ENCODE data around the gene PPP1R12A. TPM values are rescaled to one million over a fixed set of nuclear protein-coding genes. Genes with fewer than 3 reads are reported as not detected.
A peak's percentile ranks its signal among the peaks of the same experiment; 100 is the strongest.
"Not testable (repeated sequence)": the region's sequence is repeated elsewhere in the genome, so short reads cannot be mapped to it uniquely, and the experiment has no call there.

The PPP1R12A gene
- total RNA-seq, 2 experiments from 2014 or later: 72.2 to 134 TPM

DNA sequence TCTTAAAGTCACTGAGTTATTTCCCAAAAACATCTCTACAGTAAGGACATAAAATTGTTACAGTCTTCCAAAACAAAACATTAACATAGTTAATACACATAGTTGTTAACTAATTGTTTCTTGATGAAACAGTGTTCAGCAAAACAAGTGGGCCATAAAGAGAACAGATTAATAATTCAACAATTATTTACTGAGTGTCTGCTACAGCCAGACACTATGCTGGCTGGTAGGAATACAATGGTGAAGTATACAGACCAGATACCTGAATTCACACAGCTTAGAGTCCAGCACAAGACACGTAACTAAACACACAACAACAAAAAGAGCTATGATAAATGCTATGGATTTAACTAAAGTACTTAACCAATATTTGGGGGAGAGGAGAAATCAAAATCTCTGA is 47.0 kb downstream of the PPP1R12A start:
- intact Hi-C loops (cut with DNase I, micrococcal nuclease): loop anchor here (1.0 to 10.0 kb wide), 5 partner anchors 39 to 387 kb away; partner anchors contain the start of gene PPP1R12A (in 2 of the 2)
- POLR2A ChIA-PET: no interaction called here
- CTCF ChIA-PET: interaction anchor here (0.5 to 1.4 kb wide), 9 partner anchors 9 to 172 kb away, joined by 3 to 8 read pairs (median 3); partner anchors contain the start of gene PPP1R12A
- DNase-seq (no peak), ATAC-seq (no peak)
- H3K4me3 Mint-ChIP-seq: no peak overlapping the region
- peaks cover 60% of the 10 kb centered on the region for H3K4me1 Mint-ChIP-seq
- H3K36me3 Mint-ChIP-seq (ENCODE audit: low read depth): peaks cover 6% of the 10 kb centered on the region
- H3K27me3 Mint-ChIP-seq: no peaks in the 10 kb centered on the region
- peaks cover 2% of the 10 kb centered on the region for H3K9me3 Mint-ChIP-seq (ENCODE audit: low read depth)
- no peak overlapping the region for H3K27ac Mint-ChIP-seq

DNA sequence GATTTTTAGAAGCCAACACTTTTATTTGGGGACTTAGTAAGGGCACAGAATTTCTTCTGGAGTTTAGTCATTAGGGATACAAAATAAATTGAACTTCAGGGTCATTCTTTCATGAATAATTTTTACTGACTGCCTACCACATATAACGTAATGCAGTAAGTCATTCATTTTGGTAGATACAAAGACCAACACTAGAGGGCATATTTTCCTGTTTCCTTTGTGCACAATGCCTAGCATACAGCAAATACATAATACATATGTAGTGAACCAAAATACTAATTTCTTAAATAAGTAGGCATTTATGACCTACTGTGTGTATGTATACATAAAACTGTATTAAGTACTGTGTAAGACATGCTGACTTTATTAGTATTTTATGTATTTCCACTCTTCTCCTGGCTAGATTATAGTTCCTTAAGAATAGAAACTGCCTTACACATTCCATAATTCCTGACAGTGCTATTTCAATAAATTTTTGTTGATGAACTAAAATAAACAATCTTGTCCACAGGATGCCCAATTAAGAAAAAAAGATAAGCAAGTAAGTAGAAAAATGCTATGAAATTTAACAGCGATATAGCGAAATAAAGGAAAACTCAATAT is 47.9 kb downstream of the PPP1R12A start:
- H3K27me3 Mint-ChIP-seq: no peaks in the 10 kb centered on the region
- H3K9me3 Mint-ChIP-seq (ENCODE audit: low read depth): peaks cover 2% of the 10 kb centered on the region
- POLR2A ChIA-PET: no interaction called here
- DNase-seq (no peak), ATAC-seq (peak; percentile 82)
- peaks cover 9% of the 10 kb centered on the region for H3K36me3 Mint-ChIP-seq (ENCODE audit: low read depth)
- intact Hi-C loops (cut with DNase I, micrococcal nuclease): loop anchor here (1.0 to 10.0 kb wide), 5 partner anchors 40 to 388 kb away; partner anchors contain the start of gene PPP1R12A (in 2 of the 2)
- CTCF ChIA-PET: interaction anchor here (0.7 to 1.8 kb wide), 5 partner anchors 8 to 100 kb away, joined by 3 to 6 read pairs (median 3); no protein-coding TSS in a partner anchor
- no peak overlapping the region for H3K27ac Mint-ChIP-seq
- H3K4me3 Mint-ChIP-seq: no peak overlapping the region
- H3K4me1 Mint-ChIP-seq: peaks cover 66% of the 10 kb centered on the region

- Mint-ChIP-seq H3K9me3 (ENCODE audit: low read depth) (no peaks in the 10 kb centered on the region), H3K27me3 (no peaks in the 10 kb centered on the region), H3K27ac (no peak overlapping the region), H3K4me1 (peaks cover 71% of the 10 kb centered on the region), H3K36me3 (ENCODE audit: low read depth) (peaks cover 4% of the 10 kb centered on the region), H3K4me3 (no peak overlapping the region)
- intact Hi-C loops (cut with DNase I, micrococcal nuclease): loop anchor here (2.0 to 10.0 kb wide), 4 partner anchors 41 to 389 kb away; partner anchors contain the start of gene PPP1R12A (in 2 of the 2)
- ChIA-PET POLR2A (no interaction called here), CTCF (interaction anchor here (0.7 to 1.8 kb wide), 5 partner anchors 9 to 99 kb away, joined by 3 to 6 read pairs (median 3); no protein-coding TSS in a partner anchor)
- DNase-seq (no peak), ATAC-seq (no peak)
Observed at GRCh38 chr12:79885911-79886490, 48.9 kb downstream of the PPP1R12A start.

DNA sequence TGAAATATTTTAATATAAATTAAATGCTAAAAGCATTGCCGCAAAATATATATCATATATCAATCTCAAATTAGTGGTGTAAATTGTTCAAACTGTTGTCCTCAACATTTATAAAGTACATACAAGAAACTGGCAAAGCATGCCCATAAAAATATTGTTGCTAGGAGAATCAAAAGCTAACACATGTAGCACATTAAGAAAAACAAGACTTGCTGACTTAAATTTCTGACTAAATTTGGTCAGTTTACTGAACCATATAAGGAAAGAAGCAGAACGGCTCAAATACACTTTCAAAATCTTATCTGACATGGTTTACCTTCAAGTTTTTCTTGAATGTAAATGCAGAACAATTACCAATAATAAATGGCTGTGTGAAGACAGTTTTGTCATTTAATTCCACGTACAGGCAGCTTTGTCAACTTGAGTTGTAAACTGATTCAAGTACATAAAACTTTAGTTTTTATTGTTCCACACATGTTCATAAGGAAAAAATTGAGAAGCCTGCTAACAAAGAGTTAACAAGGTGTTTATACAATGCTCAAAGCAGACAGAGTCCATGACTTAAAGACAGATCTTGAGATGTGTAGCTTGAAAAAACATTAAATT is 50.4 kb downstream of the PPP1R12A start:
- DNase-seq (no peak), ATAC-seq (no peak)
- ChIA-PET CTCF (interaction anchor here (0.8 kb wide), 1 partner anchor 48 kb away, joined by 3 read pairs; no protein-coding TSS in a partner anchor), POLR2A (no interaction called here)
- Mint-ChIP-seq H3K27me3 (no peaks in the 10 kb centered on the region), H3K36me3 (ENCODE audit: low read depth) (peaks cover 4% of the 10 kb centered on the region), H3K4me1 (peaks cover 68% of the 10 kb centered on the region), H3K9me3 (ENCODE audit: low read depth) (no peaks in the 10 kb centered on the region), H3K27ac (no peak overlapping the region), H3K4me3 (no peak overlapping the region)
- intact Hi-C loops (cut with DNase I, micrococcal nuclease): loop anchor here in 1 of 2 experiments (10.0 kb wide), 1 partner anchor 390 kb away; no protein-coding TSS in a partner anchor

DNA sequence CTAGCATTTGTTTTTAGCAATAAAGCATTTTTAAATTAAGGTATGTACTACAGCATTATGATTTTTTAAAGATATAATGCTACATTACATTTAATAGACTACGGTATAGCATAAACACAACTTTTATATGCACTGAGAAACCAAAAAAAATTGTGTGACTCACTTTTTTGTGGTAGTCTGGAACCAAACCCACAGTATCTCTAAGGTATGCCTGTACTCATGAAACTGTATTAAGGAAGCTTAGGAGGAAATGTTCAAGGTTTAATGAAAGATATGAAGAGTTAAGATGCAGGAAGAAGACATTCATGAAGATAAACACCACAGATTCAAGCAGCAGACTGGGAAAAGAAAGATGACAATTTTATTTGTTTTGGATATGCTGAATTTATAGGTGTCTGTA is 51.7 kb downstream of the PPP1R12A start:
- ATAC-seq (peak; percentile 59), DNase-seq (no peak)
- Mint-ChIP-seq H3K27me3 (no peaks in the 10 kb centered on the region), H3K27ac (no peak overlapping the region), H3K4me1 (peaks cover 70% of the 10 kb centered on the region), H3K4me3 (no peak overlapping the region), H3K36me3 (ENCODE audit: low read depth) (peaks cover 16% of the 10 kb centered on the region), H3K9me3 (ENCODE audit: low read depth) (no peaks in the 10 kb centered on the region)
- POLR2A ChIA-PET: no interaction called here
- intact Hi-C loops (cut with DNase I, micrococcal nuclease): loop anchor here in 1 of 2 experiments (10.0 kb wide), 1 partner anchor 392 kb away; no protein-coding TSS in a partner anchor
- CTCF ChIA-PET: interaction anchor here (0.9 kb wide), 1 partner anchor 8 kb away, joined by 4 read pairs; no protein-coding TSS in a partner anchor

DNA sequence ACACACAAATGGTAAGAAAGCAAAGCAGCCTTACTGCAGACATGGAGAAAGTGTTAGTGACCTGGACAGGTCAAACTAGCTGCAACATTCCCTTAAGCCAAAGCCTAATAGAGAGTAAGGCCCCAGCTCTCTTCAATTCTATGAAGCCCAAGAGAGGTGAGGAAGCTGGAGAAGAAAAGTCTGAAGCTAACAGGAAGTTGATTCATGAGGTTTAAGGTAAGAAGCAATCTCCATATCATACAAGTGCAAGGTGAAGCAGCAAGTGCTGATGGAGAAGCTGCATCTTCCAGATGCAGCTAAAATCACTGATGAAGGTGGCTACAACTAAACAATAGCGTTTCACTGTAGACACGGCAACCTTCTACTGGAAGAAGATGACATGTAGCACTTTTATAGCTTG is 53.5 kb downstream of the PPP1R12A start:
- H3K27ac Mint-ChIP-seq: no peak overlapping the region
- ATAC-seq (peak; percentile 44), DNase-seq (no peak)
- intact Hi-C loops (cut with DNase I, micrococcal nuclease): loop anchor here in 1 of 2 experiments (10.0 kb wide), 1 partner anchor 393 kb away; no protein-coding TSS in a partner anchor
- no peaks in the 10 kb centered on the region for H3K9me3 Mint-ChIP-seq (ENCODE audit: low read depth)
- CTCF ChIA-PET: no interaction called here
- no peaks in the 10 kb centered on the region for H3K27me3 Mint-ChIP-seq
- H3K4me1 Mint-ChIP-seq: peaks cover 66% of the 10 kb centered on the region
- no peak overlapping the region for H3K4me3 Mint-ChIP-seq
- POLR2A ChIA-PET: interaction anchor here (0.6 kb wide), 1 partner anchor 27 kb away, joined by 4 read pairs; no protein-coding TSS in a partner anchor
- peaks cover 22% of the 10 kb centered on the region for H3K36me3 Mint-ChIP-seq (ENCODE audit: low read depth)

GRCh38 chr12:79878506-79878905 is 56.4 kb downstream of the PPP1R12A start:
- CTCF ChIA-PET: interaction anchor here (0.6 kb wide), 1 partner anchor 140 kb away, joined by 4 read pairs; no protein-coding TSS in a partner anchor
- H3K27ac Mint-ChIP-seq; H3K4me3 Mint-ChIP-seq; H3K9me3 Mint-ChIP-seq (ENCODE audit: low read depth); POLR2A ChIA-PET; intact Hi-C loops (cut with DNase I, micrococcal nuclease); H3K27me3 Mint-ChIP-seq; ATAC-seq: not testable (repeated sequence)
- Mint-ChIP-seq H3K4me1 (peaks cover 65% of the 10 kb centered on the region), H3K36me3 (ENCODE audit: low read depth) (peaks cover 27% of the 10 kb centered on the region)
- DNase-seq: peak; percentile 7

DNA sequence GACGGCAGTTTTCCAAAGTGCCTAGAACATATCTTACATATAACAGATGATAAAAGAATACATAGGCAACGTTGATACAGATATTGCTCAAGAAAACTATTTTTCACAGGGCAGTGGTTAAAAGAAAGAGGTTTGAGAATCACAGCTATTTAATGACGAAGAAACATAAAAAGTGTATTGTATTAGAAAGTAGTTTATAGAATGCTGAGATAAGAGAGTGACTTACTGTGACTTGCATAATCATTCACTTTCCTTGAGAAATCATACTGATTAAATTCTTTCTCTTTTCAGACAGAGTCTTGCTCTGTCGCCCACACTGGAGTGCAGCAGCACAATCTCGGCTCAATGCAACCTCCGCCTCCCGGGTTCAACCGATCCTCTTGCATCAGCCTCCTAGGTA is 57.7 kb downstream of the PPP1R12A start:
- POLR2A ChIA-PET: no interaction called here
- no peak for ATAC-seq
- Mint-ChIP-seq H3K4me3 (no peak overlapping the region), H3K36me3 (ENCODE audit: low read depth) (peaks cover 32% of the 10 kb centered on the region), H3K9me3 (ENCODE audit: low read depth) (no peaks in the 10 kb centered on the region), H3K4me1 (peaks cover 58% of the 10 kb centered on the region), H3K27me3 (no peaks in the 10 kb centered on the region), H3K27ac (no peak overlapping the region)
- CTCF ChIA-PET: interaction anchor here (0.8 kb wide), 2 partner anchors 15 to 178 kb away, joined by 3 to 4 read pairs; no protein-coding TSS in a partner anchor
- intact Hi-C loops (cut with DNase I, micrococcal nuclease): no loop called here
- no peak for DNase-seq

DNA sequence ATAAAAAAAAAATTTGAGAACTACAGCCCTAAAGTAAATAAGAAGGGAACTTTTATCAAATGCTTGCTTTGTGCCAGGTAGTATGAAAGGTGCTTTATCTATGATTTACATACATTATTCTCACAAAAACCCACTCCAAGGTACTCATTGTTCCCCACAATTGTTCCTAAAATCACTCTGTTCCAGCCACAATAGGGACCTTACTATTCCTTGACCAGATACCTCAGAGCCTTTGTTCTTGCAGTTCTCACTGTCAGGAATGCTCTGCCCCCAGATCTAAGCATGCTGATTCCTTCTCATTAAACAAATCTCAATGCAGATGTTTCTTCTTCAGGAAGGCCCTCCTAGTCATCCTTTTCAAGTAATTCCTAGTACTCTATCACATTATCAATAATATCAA is 60.2 kb downstream of the PPP1R12A start:
- Mint-ChIP-seq H3K4me1 (peaks cover 48% of the 10 kb centered on the region), H3K36me3 (ENCODE audit: low read depth) (peaks cover 48% of the 10 kb centered on the region), H3K4me3 (no peak overlapping the region), H3K9me3 (ENCODE audit: low read depth) (no peaks in the 10 kb centered on the region), H3K27me3 (no peaks in the 10 kb centered on the region), H3K27ac (no peak overlapping the region)
- POLR2A ChIA-PET: no interaction called here
- no peak for ATAC-seq
- CTCF ChIA-PET: no interaction called here
- intact Hi-C loops (cut with DNase I, micrococcal nuclease): no loop called here
- DNase-seq: no peak

- ChIA-PET CTCF (interaction anchor here (1.0 kb wide), 1 partner anchor 53 kb away, joined by 3 read pairs; no protein-coding TSS in a partner anchor), POLR2A (no interaction called here)
- Mint-ChIP-seq H3K27ac (no peak overlapping the region), H3K4me1 (peaks cover 37% of the 10 kb centered on the region), H3K36me3 (ENCODE audit: low read depth) (peaks cover 48% of the 10 kb centered on the region), H3K27me3 (no peaks in the 10 kb centered on the region), H3K4me3 (no peak overlapping the region), H3K9me3 (ENCODE audit: low read depth) (no peaks in the 10 kb centered on the region)
- no peak for DNase-seq
- no peak for ATAC-seq
- intact Hi-C loops (cut with DNase I, micrococcal nuclease): no loop called here
Observed at GRCh38 chr12:79873201-79873600, 61.7 kb downstream of the PPP1R12A start.

GRCh38 chr12:79871621-79872020 is 63.3 kb downstream of the PPP1R12A start:
- H3K27ac Mint-ChIP-seq: no peak overlapping the region
- DNase-seq (no peak), ATAC-seq (no peak)
- no peaks in the 10 kb centered on the region for H3K27me3 Mint-ChIP-seq
- no peak overlapping the region for H3K4me3 Mint-ChIP-seq
- intact Hi-C loops (cut with DNase I, micrococcal nuclease): no loop called here
- H3K4me1 Mint-ChIP-seq: peaks cover 35% of the 10 kb centered on the region
- CTCF ChIA-PET: interaction anchor here (1.0 kb wide), 1 partner anchor 14 kb away, joined by 3 read pairs; no protein-coding TSS in a partner anchor
- POLR2A ChIA-PET: no interaction called here
- peaks cover 56% of the 10 kb centered on the region for H3K36me3 Mint-ChIP-seq (ENCODE audit: low read depth)
- peaks cover under 1% of the 10 kb centered on the region for H3K9me3 Mint-ChIP-seq (ENCODE audit: low read depth)

Data from activated CD4-positive, alpha-beta T cell treated with anti-CD3 and anti-CD28 coated beads for 36 hours (primary cell).